K562 (cell line): ENCODE data around the gene FLT1. TPM values are rescaled to one million over a fixed set of nuclear protein-coding genes. Genes with fewer than 3 reads are reported as not detected.

Experiments used
- CBX5 ChIP-seq: IDR thresholded peaks from 2 replicates; pipeline ENCODE4 v1.6.1; 2014; ENCODE audit warnings: low read depth, borderline replicate concordance
- CC2D1A ChIP-seq: fragments of 450-650 bp; IDR thresholded peaks from 2 replicates; pipeline ENCODE4 v1.6.1; 2017; ENCODE audit warnings: mild to moderate bottlenecking
- ETS2 ChIP-seq: IDR thresholded peaks from 2 replicates; pipeline ENCODE4 v1.6.1; 2016; ENCODE audit warnings: borderline replicate concordance, missing genetic modification characterization, mild to moderate bottlenecking, moderate library complexity, missing compliant biosample characterization; ENCODE audit not compliant: poor library complexity, severe bottlenecking
- MCM3 ChIP-seq: fragments of 450-650 bp; IDR thresholded peaks from 2 replicates; pipeline ENCODE4 v1.6.1; 2016
- MCM5 ChIP-seq: fragments of 450-650 bp; IDR thresholded peaks from 2 replicates; pipeline ENCODE4 v1.6.1; 2016; ENCODE audit warnings: low read depth
- NCOA1 ChIP-seq: fragments of 450-650 bp; IDR thresholded peaks from 2 replicates; pipeline ENCODE4 v1.6.1; 2016; ENCODE audit warnings: low read depth
- NCOR1 ChIP-seq: fragments of 450-650 bp; IDR thresholded peaks from 2 replicates; pipeline ENCODE4 v1.6.1; 2016; ENCODE audit warnings: mild to moderate bottlenecking, moderate library complexity
- NFXL1 ChIP-seq: fragments of 450-650 bp; formaldehyde crosslinking; IDR thresholded peaks from 2 replicates; pipeline ENCODE4 v1.4.0; 2021; ENCODE audit warnings: mild to moderate bottlenecking
- POLR2A ChIP-seq: fragments of 450-650 bp; conservative IDR thresholded peaks from 2 replicates; pipeline ENCODE4 v1.6.1; 2016
- RBFOX2 ChIP-seq: fragments of 200-400 bp; formaldehyde crosslinking; IDR thresholded peaks from 2 replicates; pipeline ENCODE4 v1.6.1; 2017; ENCODE audit warnings: low read depth, mild to moderate bottlenecking, low read length, moderate library complexity
- SMARCE1 ChIP-seq: fragments of 450-650 bp; IDR thresholded peaks from 2 replicates; pipeline ENCODE4 v1.7.1; 2016; ENCODE audit warnings: mild to moderate bottlenecking
- SUPT5H ChIP-seq: fragments of 450-650 bp; IDR thresholded peaks from 2 replicates; pipeline ENCODE4 v1.6.1; 2016
- TSC22D4 ChIP-seq: fragments of 450-650 bp; IDR thresholded peaks from 2 replicates; pipeline ENCODE4 v1.6.1; 2016; ENCODE audit warnings: missing genetic modification characterization, missing biosample characterization, control low read depth
- XRCC3 ChIP-seq: fragments of 450-650 bp; IDR thresholded peaks from 2 replicates; pipeline ENCODE4 v1.6.1; 2017; ENCODE audit warnings: mild to moderate bottlenecking, moderate library complexity
- ZEB2 ChIP-seq: fragments of 450-650 bp; IDR thresholded peaks from 2 replicates; pipeline ENCODE4 v1.6.1; 2016
- ZFP30 ChIP-seq: fragments of 250-450 bp; sonication (Bioruptor Pico); IDR thresholded peaks from 2 replicates; pipeline ENCODE4 v1.8.0; 2022; ENCODE audit warnings: moderate library complexity, mild to moderate bottlenecking, inconsistent platforms, borderline replicate concordance
- polyA plus RNA-seq, 8 experiments: library from polyadenylated mRNA; depleted of rRNA in 4 of 8; stranded (reverse) in 5 of 8; unstranded in 3 of 8; fragments of >200 nt; fragmentation: Nextera tagmentation in 2 of 8; fragmentation: Illumina TruSeq in 1 of 8; extraction: Ambion mirVana in 2 of 8; extraction: Trizol in 1 of 8; gene quantifications; 2 replicates each; pipeline versions ENCODE4 v1.2.1 to v1.2.3, GENCODE V29; 2011 to 2014; ENCODE audit warnings: inconsistent platforms in 1 of 8, missing spikeins in 1 of 8
- total RNA-seq, 7 experiments: library from RNA; depleted of rRNA in 6 of 7; stranded (reverse); fragments of >200 nt in 6 of 7; fragmentation: Illumina TruSeq in 2 of 7; extraction: Trizol in 2 of 7; gene quantifications; 2 replicates each; pipeline versions ENCODE4 v1.2.1 to v1.2.3, GENCODE V29; 2011 to 2021; ENCODE audit warnings: low replicate concordance in 1 of 7
- TF ChIP-seq, protein P1 (sequence below): sonication (generic); formaldehyde crosslinking; IDR thresholded peaks from 2 replicates; pipeline ENCODE4 v1.8.0; 2022; ENCODE audit warnings: mild to moderate bottlenecking, missing genetic modification reagents, borderline replicate concordance
- TF ChIP-seq, protein P2 (sequence below): fragments of 450-650 bp; IDR thresholded peaks from 2 replicates; pipeline ENCODE4 v1.6.1; 2016; ENCODE audit warnings: borderline replicate concordance
- TF ChIP-seq, protein P3 (sequence below): fragments of 450-650 bp; formaldehyde crosslinking; IDR thresholded peaks from 2 replicates; pipeline ENCODE4 v1.4.0; 2020; ENCODE audit warnings: mild to moderate bottlenecking, moderate library complexity
- TF ChIP-seq, protein P4 (sequence below), 2 experiments: fragments of 450-650 bp; IDR thresholded peaks; 2 replicates each; pipeline ENCODE4 v1.6.1; 2018; ENCODE audit warnings: mild to moderate bottlenecking in 2 of 2, low read depth in 1 of 2; ENCODE audit not compliant: partially characterized antibody in 2 of 2

Gene FLT1
- total and polyA plus RNA-seq, 9 of the 15 experiments (the other 6 are each of a cell fraction or from before 2014, with no cell fraction given), result 0.01 to 2.0 (median 0.22) TPM

DNA sequence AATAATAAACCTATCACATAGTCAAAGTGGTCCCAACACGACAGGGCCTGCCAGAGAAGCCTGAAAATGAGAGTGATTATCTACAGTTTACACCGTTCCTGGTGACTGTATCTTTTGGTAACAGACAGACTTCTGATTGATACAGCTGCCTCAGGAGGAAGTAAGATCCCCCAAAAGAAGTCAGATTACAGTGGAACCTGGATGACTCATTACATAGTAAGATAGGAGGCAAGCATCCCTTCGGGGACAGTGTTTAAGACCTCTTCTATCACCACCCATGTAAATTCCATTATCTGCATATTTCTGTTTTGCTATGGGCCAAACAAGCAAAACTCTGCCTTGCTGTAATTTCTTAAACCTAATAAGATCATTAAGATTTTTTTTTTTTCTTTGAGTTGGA, 44.0 kb upstream of the FLT1 start (continued):
- TF ChIP-seq TSC22D4 (tag) (no peak), POLR2A (no peak), XRCC3 (no peak), ETS2 (tag) (no peak), MCM3 (no peak), SUPT5H (no peak), RBFOX2 (no peak), MCM5 (no peak), NFXL1 (CRISPR knock-in tag) (no peak), NCOR1 (peak; percentile 83), ZEB2 (peak; percentile 56; the same call in 1 of the 2 replicates), CC2D1A (peak; percentile 66; the same call in 1 of the 2 replicates), CBX5 (no peak), NCOA1 (peak; percentile 54; the same call in 1 of the 2 replicates), ZFP30 (no peak), SMARCE1 (peak; percentile 66)
- TF ChIP-seq, protein P1, sequence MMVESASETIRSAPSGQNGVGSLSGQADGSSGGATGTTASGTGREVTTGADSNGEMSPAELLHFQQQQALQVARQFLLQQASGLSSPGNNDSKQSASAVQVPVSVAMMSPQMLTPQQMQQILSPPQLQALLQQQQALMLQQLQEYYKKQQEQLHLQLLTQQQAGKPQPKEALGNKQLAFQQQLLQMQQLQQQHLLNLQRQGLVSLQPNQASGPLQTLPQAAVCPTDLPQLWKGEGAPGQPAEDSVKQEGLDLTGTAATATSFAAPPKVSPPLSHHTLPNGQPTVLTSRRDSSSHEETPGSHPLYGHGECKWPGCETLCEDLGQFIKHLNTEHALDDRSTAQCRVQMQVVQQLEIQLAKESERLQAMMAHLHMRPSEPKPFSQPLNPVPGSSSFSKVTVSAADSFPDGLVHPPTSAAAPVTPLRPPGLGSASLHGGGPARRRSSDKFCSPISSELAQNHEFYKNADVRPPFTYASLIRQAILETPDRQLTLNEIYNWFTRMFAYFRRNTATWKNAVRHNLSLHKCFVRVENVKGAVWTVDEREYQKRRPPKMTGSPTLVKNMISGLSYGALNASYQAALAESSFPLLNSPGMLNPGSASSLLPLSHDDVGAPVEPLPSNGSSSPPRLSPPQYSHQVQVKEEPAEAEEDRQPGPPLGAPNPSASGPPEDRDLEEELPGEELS (CRISPR knock-in tag), result no peak
- TF ChIP-seq, protein P2, sequence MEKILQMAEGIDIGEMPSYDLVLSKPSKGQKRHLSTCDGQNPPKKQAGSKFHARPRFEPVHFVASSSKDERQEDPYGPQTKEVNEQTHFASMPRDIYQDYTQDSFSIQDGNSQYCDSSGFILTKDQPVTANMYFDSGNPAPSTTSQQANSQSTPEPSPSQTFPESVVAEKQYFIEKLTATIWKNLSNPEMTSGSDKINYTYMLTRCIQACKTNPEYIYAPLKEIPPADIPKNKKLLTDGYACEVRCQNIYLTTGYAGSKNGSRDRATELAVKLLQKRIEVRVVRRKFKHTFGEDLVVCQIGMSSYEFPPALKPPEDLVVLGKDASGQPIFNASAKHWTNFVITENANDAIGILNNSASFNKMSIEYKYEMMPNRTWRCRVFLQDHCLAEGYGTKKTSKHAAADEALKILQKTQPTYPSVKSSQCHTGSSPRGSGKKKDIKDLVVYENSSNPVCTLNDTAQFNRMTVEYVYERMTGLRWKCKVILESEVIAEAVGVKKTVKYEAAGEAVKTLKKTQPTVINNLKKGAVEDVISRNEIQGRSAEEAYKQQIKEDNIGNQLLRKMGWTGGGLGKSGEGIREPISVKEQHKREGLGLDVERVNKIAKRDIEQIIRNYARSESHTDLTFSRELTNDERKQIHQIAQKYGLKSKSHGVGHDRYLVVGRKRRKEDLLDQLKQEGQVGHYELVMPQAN, result no peak
- TF ChIP-seq, protein P3, sequence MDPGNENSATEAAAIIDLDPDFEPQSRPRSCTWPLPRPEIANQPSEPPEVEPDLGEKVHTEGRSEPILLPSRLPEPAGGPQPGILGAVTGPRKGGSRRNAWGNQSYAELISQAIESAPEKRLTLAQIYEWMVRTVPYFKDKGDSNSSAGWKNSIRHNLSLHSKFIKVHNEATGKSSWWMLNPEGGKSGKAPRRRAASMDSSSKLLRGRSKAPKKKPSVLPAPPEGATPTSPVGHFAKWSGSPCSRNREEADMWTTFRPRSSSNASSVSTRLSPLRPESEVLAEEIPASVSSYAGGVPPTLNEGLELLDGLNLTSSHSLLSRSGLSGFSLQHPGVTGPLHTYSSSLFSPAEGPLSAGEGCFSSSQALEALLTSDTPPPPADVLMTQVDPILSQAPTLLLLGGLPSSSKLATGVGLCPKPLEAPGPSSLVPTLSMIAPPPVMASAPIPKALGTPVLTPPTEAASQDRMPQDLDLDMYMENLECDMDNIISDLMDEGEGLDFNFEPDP (CRISPR knock-in tag), result no peak
- TF ChIP-seq, protein P4, sequence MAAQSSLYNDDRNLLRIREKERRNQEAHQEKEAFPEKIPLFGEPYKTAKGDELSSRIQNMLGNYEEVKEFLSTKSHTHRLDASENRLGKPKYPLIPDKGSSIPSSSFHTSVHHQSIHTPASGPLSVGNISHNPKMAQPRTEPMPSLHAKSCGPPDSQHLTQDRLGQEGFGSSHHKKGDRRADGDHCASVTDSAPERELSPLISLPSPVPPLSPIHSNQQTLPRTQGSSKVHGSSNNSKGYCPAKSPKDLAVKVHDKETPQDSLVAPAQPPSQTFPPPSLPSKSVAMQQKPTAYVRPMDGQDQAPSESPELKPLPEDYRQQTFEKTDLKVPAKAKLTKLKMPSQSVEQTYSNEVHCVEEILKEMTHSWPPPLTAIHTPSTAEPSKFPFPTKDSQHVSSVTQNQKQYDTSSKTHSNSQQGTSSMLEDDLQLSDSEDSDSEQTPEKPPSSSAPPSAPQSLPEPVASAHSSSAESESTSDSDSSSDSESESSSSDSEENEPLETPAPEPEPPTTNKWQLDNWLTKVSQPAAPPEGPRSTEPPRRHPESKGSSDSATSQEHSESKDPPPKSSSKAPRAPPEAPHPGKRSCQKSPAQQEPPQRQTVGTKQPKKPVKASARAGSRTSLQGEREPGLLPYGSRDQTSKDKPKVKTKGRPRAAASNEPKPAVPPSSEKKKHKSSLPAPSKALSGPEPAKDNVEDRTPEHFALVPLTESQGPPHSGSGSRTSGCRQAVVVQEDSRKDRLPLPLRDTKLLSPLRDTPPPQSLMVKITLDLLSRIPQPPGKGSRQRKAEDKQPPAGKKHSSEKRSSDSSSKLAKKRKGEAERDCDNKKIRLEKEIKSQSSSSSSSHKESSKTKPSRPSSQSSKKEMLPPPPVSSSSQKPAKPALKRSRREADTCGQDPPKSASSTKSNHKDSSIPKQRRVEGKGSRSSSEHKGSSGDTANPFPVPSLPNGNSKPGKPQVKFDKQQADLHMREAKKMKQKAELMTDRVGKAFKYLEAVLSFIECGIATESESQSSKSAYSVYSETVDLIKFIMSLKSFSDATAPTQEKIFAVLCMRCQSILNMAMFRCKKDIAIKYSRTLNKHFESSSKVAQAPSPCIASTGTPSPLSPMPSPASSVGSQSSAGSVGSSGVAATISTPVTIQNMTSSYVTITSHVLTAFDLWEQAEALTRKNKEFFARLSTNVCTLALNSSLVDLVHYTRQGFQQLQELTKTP (IDR thresholded peaks at IDR 0.05; ENCODE audit: low read depth in 1 of 2, partially characterized antibody in 2 of 2), result no peak
